Right cardiac atrium (tissue), 5 donors: ENCODE measurements around the gene TMA7B. TPM values are rescaled to one million over a fixed set of nuclear protein-coding genes. Genes with fewer than 3 reads are reported as not detected.
"Not testable (repeated sequence)": the region's sequence is repeated elsewhere in the genome, so short reads cannot be mapped to it uniquely, and the experiment has no call there.

Experiments used
- ATAC-seq, 2 donors: fragments of 200-7000 bp; cut with Tn5 transposase; one replicate each; pipeline versions ENCODE4 v1.8.0 to v1.9.1; 2020; ENCODE audit warnings: moderate library complexity in 2 of 2, mild to moderate bottlenecking in 1 of 2
- DNase-seq, 3 donors: peaks; one replicate each; pipeline ENCODE4 v3.0.0-alpha.2; 2020
- H3K27ac ChIP-seq: one replicate; pipeline ENCODE4 v1.5.1; 2013; ENCODE audit warnings: mild to moderate bottlenecking, low read length, control low read depth, moderate library complexity
- H3K27me3 ChIP-seq: one replicate; pipeline ENCODE4 v1.6.1; 2013; ENCODE audit not compliant: control insufficient read depth, insufficient read depth
- H3K4me1 ChIP-seq: one replicate; pipeline ENCODE4 v1.6.1; 2013; ENCODE audit warnings: low read length; ENCODE audit not compliant: control insufficient read depth, insufficient read depth
- H3K4me3 ChIP-seq: one replicate; pipeline ENCODE4 v1.5.1; 2013; ENCODE audit warnings: low read length, control low read depth
- H3K9me3 ChIP-seq: one replicate; pipeline ENCODE4 v1.6.1; 2013; ENCODE audit warnings: low read length; ENCODE audit not compliant: control insufficient read depth
- WGBS: extraction: QIAGEN DNeasy Blood & Tissue Kit; methylation state at CpG from one replicate; pipeline ENCODE4 v1.1.7; 2013; 5-methylcytosine and 5-hydroxymethylcytosine counted together
- intact Hi-C, 4 donors: fragments of 100-400 bp; cut with DNase I; formaldehyde crosslinking; loops; one replicate each; pipeline versions ENCODE4 v1.11.0 to v1.14.0; 2022 to 2023
- polyA plus RNA-seq: library from polyadenylated mRNA; stranded (reverse); fragments of 200-250 nt; gene quantifications from one replicate; pipeline ENCODE4 v1.2.3, GENCODE V29; 2013
- total RNA-seq, 4 donors: library from RNA; stranded (reverse); fragmentation: NEBNext Ultra II Directional; extraction: Animal tissue kit (Norgen Biotek cat#: 25700); gene quantifications; one replicate each; pipeline ENCODE4 v1.2.1, GENCODE V29; 2021
- donor health status: healthy with polysubstance abuse.
- donor health status: DM: no; HTN: yes; CAD: no.
- donor health status: DM: no; HTN: no; CAD: no.
- donor health status: DM: no; HTN: yes; CAD: no; lungs with severe emphysema.
- donor health status: DM: yes; HTN: yes; CAD: no.

Gene TMA7B
- total and polyA plus RNA-seq, 5 donors: 0.09 to 0.31 TPM; not detected in 3

DNA sequence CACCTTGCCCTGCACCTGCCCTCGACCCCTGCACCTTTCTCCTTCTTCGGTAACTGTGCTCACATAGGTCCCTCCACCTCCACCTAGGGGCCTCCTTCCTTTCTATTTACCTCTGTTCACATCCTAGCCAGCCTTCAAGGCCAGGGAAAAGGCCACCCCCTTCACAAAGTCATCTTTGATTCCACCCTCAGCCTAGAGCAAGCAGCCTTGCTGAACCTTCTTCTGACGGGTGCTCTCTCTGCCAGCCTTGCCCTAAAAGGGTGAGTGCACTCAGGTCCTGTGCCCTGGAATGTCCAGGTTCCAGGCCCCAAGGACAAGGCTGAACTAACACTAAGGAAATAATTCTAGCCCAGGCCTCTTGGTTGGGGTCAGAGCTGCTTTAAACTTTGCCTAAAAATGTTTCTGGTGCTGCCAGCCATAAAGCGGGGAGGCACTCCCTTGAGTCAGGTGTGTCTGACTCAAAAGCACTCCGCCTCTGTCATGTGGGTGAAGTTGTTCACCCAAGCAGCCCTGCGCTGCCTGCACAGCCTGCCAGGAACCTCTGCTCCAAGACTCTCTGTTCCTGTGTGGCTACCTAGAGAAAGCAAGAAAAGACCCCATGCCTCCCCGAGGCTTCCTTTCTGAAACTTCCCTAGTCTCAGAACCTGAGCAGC lies 25.3 kb downstream of the TMA7B start:
- Histone ChIP-seq H3K4me1 (peaks cover 3% of the 10 kb centered on the region), H3K27ac (no peak overlapping the region), H3K4me3 (no peak overlapping the region), H3K27me3 (no peaks in the 10 kb centered on the region), H3K9me3 (no peaks in the 10 kb centered on the region)
- DNase-seq (no peak), ATAC-seq (no peak)
- 78% methylated on average over 7 of the region's 7 CpGs for WGBS
- intact Hi-C loops: no loop called here

DNA sequence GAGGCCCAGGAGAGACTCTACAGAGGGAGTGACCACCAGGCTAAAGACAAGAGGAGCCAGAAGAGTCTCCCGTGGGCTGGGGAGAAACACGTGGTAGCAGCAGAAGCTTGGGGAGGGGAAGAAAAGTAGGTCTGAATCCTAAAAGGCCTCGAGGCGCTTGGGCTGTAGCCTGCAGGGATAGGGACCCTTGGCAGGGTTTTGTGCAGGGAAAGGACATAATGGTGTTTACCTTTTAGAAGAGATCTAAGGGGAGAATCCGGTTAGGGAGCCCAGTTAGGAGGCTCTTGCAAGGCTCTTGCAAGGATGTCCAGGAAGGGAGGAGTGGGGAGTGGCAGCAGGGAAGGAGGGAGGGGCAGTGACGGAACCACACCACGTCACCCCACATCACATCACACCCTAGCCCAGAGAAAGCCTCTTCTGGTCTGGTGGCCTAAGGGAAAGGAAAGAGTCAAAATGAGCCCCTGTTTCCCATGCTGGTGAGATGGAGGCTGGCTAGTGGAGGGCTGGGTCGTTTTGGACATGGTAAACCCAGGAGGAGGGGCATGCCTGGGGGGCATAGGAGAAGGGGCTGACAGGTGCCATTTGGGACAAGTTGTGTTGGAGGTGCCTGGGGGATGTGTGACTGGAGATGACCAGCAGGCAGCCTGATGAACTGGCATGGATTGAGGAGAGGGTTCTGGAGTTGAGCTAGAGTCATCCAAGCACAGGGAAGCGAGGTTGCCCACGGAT lies 28.4 kb downstream of the TMA7B start:
- ATAC-seq (no peak), DNase-seq (no peak)
- WGBS: 65% methylated on average over 10 of the region's 10 CpGs
- intact Hi-C loops: no loop called here
- H3K4me3 ChIP-seq: no peak overlapping the region
- H3K4me1 ChIP-seq: peaks cover 3% of the 10 kb centered on the region
- H3K9me3 ChIP-seq: no peaks in the 10 kb centered on the region
- no peaks in the 10 kb centered on the region for H3K27me3 ChIP-seq
- H3K27ac ChIP-seq: no peak overlapping the region

DNA sequence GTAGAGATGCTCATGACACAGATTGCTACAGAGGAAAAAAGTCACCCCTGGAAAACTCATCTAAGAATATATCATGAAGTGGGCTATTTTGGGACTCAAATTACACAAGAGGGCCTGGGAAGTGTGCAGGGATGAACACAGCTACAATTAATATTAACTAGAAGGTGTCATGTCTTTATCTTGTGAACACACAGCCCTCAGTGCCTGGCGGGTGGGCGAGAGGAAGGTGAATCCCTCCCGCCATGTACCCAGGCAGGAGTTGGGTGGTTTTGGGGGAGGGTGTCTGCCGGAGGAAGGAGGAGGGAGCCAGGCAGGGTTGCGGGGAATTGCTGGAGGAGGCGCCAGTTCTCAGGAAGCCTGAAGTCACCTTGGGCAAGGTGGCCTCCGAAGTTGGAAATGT lies 29.4 kb downstream of the TMA7B start:
- WGBS: 53% methylated on average over 7 of the region's 7 CpGs
- peaks cover 3% of the 10 kb centered on the region for H3K4me1 ChIP-seq
- H3K4me3 ChIP-seq: no peak overlapping the region
- peak overlapping the region; percentile 69 for H3K27ac ChIP-seq
- ATAC-seq: peak; percentile 41 to 47
- H3K27me3 ChIP-seq: no peaks in the 10 kb centered on the region
- intact Hi-C loops: no loop called here
- H3K9me3 ChIP-seq: no peaks in the 10 kb centered on the region
- no peak for DNase-seq

DNA sequence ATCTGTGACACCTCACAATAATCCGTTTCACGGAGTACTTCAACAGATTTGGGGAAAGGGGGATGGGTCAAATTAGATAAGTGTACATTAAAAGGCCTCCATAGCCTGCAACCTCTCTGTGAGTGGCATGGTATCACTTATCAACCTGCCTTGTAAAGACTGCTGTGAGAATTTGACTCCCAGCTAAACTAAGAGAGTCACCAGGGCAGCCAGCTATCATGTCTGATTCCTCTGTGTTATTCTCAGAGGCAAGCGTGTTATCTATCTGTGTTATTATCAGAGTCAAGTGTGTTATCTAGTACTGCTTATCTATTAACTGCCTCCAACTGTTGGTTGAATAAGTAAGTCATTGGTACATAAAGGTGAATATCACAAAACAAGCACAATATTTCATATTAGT lies 30.5 kb downstream of the TMA7B start:
- DNase-seq (no peak), ATAC-seq (no peak)
- H3K9me3 ChIP-seq: no peaks in the 10 kb centered on the region
- no peaks in the 10 kb centered on the region for H3K27me3 ChIP-seq
- peak overlapping the region; percentile 57 for H3K27ac ChIP-seq
- no peak overlapping the region for H3K4me3 ChIP-seq
- 63% methylated on average over 3 of the region's 3 CpGs for WGBS
- peaks cover 3% of the 10 kb centered on the region for H3K4me1 ChIP-seq
- intact Hi-C loops: no loop called here

DNA sequence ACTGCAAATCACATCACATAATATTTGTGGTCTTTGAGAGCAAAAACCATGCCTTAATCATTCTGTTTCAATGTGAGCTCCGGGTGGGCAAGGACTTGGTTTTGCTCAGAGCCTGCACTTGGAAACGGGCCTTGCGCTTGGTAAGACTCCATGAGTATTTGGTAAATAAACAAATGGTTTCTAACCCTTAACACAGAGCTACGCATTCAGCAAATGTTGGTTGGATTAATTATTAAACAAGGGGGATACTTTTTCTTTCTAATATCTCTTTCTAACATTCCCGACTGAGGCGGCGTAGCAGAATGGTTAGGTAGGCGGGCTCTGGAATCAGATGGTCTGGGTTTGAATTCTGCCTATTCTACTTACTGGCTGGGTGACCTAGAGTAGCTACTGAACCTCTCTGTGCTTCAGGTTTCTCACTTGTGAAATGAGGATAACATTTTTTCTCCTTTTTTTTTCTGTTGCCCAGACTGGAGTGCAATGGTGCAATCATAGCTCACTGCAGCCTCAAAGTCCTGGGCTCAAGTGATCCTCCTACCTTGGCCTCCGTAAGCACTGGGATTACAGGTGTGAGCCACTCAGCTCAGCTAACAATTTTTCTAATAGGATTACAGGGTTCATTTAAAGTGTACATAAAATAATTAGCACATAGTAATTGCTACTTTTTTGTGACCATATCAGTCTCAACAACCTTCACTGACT lies 31.1 kb downstream of the TMA7B start:
- intact Hi-C loops: no loop called here
- no peaks in the 10 kb centered on the region for H3K9me3 ChIP-seq
- H3K4me3 ChIP-seq: no peak overlapping the region
- H3K27me3 ChIP-seq: no peaks in the 10 kb centered on the region
- ATAC-seq (no peak), DNase-seq (no peak)
- peaks cover 3% of the 10 kb centered on the region for H3K4me1 ChIP-seq
- WGBS: 85% methylated on average over 9 of the region's 9 CpGs
- peak overlapping the region; percentile 82 for H3K27ac ChIP-seq

DNA sequence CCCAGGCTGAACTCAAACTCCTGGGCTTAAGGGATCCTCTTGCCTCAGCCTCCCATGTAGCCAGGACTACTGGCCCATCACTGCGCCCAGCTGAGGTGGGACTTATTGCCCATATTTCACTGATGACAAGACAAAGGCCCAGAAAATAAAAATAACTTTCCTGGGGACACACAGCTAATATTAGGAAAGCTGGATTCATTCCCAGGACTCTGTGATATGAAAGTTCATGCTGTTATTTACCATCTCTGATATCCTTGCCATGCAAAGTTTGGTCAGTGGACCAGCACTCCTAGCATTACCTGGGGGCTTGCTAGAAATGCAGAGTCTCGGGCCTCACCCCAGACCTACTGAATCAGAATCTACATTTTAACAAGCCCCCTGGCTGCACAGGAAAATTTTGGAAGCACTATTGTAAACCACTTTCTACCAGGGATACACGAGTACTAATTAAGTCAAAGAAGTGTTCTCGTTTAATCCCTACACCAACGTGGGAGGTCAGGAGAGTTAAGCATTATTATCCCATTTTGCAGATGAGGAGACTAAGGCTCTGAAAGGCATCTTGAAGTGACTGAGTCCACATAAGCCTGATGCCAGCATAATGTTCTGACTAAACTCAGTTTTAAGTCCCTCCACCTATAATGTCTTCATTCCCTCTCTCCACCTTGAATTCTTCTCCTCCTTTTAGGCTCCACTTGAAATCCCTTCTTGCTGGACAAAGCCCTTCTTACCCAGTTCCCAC lies 32.1 kb downstream of the TMA7B start:
- DNase-seq (no peak), ATAC-seq (peak in 1 of 2 donors; percentile 29)
- intact Hi-C loops: no loop called here
- H3K27ac ChIP-seq: peak overlapping the region; percentile 82
- H3K27me3 ChIP-seq: no peaks in the 10 kb centered on the region
- WGBS: 73% methylated on average over 5 of the region's 5 CpGs
- H3K9me3 ChIP-seq: no peaks in the 10 kb centered on the region
- H3K4me1 ChIP-seq: peaks cover 3% of the 10 kb centered on the region
- H3K4me3 ChIP-seq: no peak overlapping the region

DNA sequence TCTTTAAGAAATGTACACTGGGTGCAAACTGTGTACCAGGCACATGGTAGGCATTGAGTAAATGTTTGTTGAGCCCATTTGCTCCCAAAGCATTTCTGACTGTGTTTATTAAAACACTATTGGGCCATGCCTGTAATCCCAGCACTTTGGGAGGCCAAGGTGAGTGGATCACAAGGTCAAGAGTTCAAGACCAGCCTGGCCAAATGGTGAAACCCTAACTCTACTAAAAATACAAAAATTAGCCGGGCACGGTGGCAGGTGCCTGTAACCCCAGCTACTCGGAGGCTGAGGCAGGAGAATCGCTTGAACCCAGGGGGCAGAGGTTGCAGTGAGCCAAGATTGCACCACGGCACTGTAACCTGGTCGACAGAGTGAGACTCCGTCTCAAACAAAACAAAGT lies 32.7 kb downstream of the TMA7B start:
- H3K4me3 ChIP-seq, DNase-seq, H3K9me3 ChIP-seq, H3K4me1 ChIP-seq, H3K27ac ChIP-seq, ATAC-seq, H3K27me3 ChIP-seq, intact Hi-C loops: not testable (repeated sequence)
- WGBS: 92% methylated on average over 7 of the region's 7 CpGs

GRCh38 chr22:39994041-39994565 lies 33.9 kb downstream of the TMA7B start:
- no peaks in the 10 kb centered on the region for H3K9me3 ChIP-seq
- 40% methylated on average over 20 of the region's 20 CpGs for WGBS
- peaks cover 1% of the 10 kb centered on the region for H3K4me1 ChIP-seq
- H3K27me3 ChIP-seq: no peaks in the 10 kb centered on the region
- no peak overlapping the region for H3K4me3 ChIP-seq
- DNase-seq (no peak), ATAC-seq (no peak)
- no peak overlapping the region for H3K27ac ChIP-seq
- intact Hi-C loops: no loop called here

DNA sequence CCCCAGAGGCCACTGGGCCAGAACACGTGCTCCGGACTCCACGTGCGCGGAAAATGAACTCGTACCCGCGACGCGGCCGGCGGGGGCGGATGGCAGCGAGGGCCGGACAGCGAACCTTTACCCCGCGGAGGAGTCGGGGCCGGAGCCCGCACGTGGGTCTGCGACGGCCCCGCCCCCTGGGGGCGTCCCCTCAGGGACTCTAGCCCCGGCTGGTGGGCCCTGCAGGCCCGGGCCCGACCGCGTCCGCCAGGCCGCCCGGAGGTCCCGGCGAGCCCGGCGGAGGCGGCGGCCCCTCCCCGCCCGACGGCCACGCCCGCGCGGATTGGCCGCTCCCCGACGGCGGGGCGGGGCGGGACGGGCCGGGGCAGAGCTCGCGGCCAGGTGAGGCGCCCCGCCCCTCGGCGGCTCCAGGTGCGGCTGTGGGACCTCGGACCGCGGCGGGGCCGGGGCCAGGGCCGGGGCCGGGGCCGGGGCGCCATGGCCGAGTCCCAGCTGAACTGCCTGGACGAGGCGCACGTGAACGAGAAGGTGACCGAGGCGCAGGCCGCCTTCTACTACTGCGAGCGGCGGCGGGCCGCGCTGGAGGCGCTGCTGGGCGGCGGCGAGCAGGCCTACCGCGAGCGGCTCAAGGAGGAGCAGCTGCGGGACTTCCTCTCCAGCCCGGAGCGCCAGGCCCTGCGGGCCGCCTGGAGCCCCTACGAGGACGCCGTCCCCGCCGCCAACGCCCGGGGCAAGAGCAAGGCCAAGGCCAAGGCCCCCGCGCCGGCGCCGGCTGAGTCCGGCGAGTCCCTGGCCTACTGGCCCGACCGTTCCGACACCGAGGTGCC lies 34.6 kb downstream of the TMA7B start, which contains the start of gene FAM83F:
Gene FAM83F (plus strand): TSS at position 389 of the 827 bp plus-strand sequence. CDS start 89 bp downstream, at position 478.
- intact Hi-C loops: no loop called here
- H3K4me3 ChIP-seq: peak within 1 kb of the TSS; percentile 17
- H3K27ac ChIP-seq: peak within 1 kb of the TSS; percentile 13
- no peaks in the 10 kb centered on the region for H3K9me3 ChIP-seq
- ATAC-seq (peak; percentile 14 to 36), DNase-seq (peak in 2 of 3 donors; percentile 59 to 70)
- H3K4me1 ChIP-seq: peaks cover 5% of the 10 kb centered on the region
- H3K27me3 ChIP-seq: no peaks in the 10 kb centered on the region
- WGBS: 9% methylated on average over 115 of the region's 115 CpGs
